HepG2 (cell line): ENCODE results near the gene CPNE8. TPM values are rescaled to one million over a fixed set of nuclear protein-coding genes. Genes with fewer than 3 reads are reported as not detected.

ENCODE experiments used
- ADNP ChIP-seq: sonication (generic); formaldehyde crosslinking; IDR thresholded peaks from 2 replicates; pipeline ENCODE4 v1.4.0; 2020; ENCODE audit warnings: missing genetic modification reagents
- AKNA ChIP-seq: sonication (generic); formaldehyde crosslinking; IDR thresholded peaks from 2 replicates; pipeline ENCODE4 v1.4.0; 2020; ENCODE audit warnings: missing genetic modification reagents, borderline replicate concordance
- FOXP4 ChIP-seq: sonication (generic); formaldehyde crosslinking; IDR thresholded peaks from 2 replicates; pipeline ENCODE4 v1.4.0; 2020; ENCODE audit warnings: missing genetic modification reagents
- JUN ChIP-seq: sonication (generic); formaldehyde crosslinking; IDR thresholded peaks from 2 replicates; pipeline ENCODE4 v1.4.0; 2020; ENCODE audit warnings: mild to moderate bottlenecking, missing genetic modification reagents
- ZNF280D ChIP-seq: sonication (generic); formaldehyde crosslinking; IDR thresholded peaks from 2 replicates; pipeline ENCODE4 v1.5.1; 2020; ENCODE audit warnings: mild to moderate bottlenecking, missing genetic modification reagents
- polyA plus RNA-seq, 8 experiments: library from polyadenylated mRNA; depleted of rRNA in 3 of 8; stranded (reverse) in 7 of 8; unstranded in 1 of 8; fragments of >200 nt; fragmentation: Illumina TruSeq in 4 of 8; extraction: Trizol in 4 of 8; gene quantifications; 2 replicates each; pipeline versions ENCODE4 v1.2.1 to v1.2.3, GENCODE V29; 2011 to 2016; ENCODE audit warnings: low read depth in 4 of 8, missing spikeins in 1 of 8, mixed read lengths in 1 of 8; ENCODE audit not compliant: insufficient read depth in 1 of 8
- total RNA-seq, 5 experiments: library from RNA; depleted of rRNA; stranded (reverse); fragments of >200 nt; fragmentation: Illumina TruSeq; extraction: Trizol; gene quantifications; 2 replicates each; pipeline ENCODE4 v1.2.3, GENCODE V29; 2016; ENCODE audit warnings: low read depth in 1 of 5
- TF ChIP-seq, protein P1 (sequence below): sonication (generic); formaldehyde crosslinking; IDR thresholded peaks from 2 replicates; pipeline ENCODE4 v1.4.0; 2020; ENCODE audit warnings: missing genetic modification reagents, mild to moderate bottlenecking, borderline replicate concordance
- TF ChIP-seq, protein P2 (sequence below): sonication (generic); IDR thresholded peaks from 2 replicates; pipeline ENCODE4 v1.6.1; 2016; ENCODE audit warnings: low read depth, borderline replicate concordance
- TF ChIP-seq, protein P3 (sequence below): IDR thresholded peaks from 2 replicates; pipeline ENCODE4 v1.4.0; 2020; ENCODE audit warnings: mild to moderate bottlenecking, missing genetic modification reagents

CPNE8 gene
- total and polyA plus RNA-seq, 2 of the 13 experiments (the other 11 are each of a cell fraction or from before 2014, with no cell fraction given) = 2.4 to 2.7 TPM

DNA sequence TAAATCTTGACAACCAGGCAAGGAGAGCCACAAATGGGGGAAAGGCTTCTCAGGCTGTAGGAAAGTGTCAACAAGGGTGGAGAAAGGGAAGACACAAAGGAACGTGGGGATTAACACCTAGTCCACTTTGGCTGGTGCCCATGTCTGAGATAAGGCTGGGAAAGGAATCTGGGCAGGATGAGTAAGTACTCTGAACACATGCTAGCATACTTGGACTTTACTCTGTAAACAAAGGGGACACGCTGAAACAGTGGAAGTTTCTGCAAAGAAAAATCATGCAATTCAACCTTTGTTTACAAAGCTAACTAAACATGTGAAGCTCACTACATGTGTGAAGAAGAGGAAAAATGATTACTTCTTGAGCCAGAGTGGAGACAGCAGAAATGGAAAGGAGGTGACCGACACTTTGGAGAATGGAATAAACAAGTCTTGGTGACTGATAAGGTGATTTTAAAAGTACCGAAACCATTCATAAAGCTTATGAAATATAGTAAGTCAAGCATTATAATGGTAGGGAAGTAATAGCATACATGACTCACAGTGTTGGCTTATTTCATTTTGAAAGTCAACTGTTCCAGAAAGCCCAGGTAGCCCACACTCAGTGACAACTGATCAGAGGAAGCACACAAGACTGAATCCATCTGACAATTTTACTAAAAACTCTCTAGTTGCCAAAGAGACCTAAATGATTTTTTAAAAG, 13.2 kb downstream of the CPNE8 start (continued):
- TF ChIP-seq, protein P1, sequence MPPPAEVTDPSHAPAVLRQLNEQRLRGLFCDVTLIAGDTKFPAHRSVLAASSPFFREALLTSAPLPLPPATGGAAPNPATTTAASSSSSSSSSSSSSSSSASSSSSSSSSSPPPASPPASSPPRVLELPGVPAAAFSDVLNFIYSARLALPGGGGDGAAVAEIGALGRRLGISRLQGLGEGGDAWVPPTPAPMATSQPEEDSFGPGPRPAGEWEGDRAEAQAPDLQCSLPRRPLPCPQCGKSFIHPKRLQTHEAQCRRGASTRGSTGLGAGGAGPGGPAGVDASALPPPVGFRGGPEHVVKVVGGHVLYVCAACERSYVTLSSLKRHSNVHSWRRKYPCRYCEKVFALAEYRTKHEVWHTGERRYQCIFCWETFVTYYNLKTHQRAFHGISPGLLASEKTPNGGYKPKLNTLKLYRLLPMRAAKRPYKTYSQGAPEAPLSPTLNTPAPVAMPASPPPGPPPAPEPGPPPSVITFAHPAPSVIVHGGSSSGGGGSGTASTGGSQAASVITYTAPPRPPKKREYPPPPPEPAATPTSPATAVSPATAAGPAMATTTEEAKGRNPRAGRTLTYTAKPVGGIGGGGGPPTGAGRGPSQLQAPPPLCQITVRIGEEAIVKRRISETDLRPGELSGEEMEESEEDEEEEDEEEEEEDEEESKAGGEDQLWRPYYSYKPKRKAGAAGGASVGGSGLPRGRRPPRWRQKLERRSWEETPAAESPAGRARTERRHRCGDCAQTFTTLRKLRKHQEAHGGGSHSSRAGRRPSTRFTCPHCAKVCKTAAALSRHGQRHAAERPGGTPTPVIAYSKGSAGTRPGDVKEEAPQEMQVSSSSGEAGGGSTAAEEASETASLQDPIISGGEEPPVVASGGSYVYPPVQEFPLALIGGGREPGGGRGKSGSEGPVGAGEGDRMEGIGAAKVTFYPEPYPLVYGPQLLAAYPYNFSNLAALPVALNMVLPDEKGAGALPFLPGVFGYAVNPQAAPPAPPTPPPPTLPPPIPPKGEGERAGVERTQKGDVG (CRISPR knock-in tag) = no peak
- 0 out of 2 replicates have a peak, but pooled peaks have one; percentile 47 for TF ChIP-seq JUN (CRISPR knock-in tag)
- peak; percentile 50; the same call in 1 of the 2 replicates for TF ChIP-seq ZNF280D (CRISPR knock-in tag)
- TF ChIP-seq, protein P2, sequence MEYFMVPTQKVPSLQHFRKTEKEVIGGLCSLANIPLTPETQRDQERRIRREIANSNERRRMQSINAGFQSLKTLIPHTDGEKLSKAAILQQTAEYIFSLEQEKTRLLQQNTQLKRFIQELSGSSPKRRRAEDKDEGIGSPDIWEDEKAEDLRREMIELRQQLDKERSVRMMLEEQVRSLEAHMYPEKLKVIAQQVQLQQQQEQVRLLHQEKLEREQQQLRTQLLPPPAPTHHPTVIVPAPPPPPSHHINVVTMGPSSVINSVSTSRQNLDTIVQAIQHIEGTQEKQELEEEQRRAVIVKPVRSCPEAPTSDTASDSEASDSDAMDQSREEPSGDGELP = peak; percentile 71; the same call in 1 of the 2 replicates
- peak; percentile 85; the same call in 1 of the 2 replicates for TF ChIP-seq FOXP4
- TF ChIP-seq ADNP (CRISPR knock-in tag) = no peak
- no peak for TF ChIP-seq AKNA (CRISPR knock-in tag)
- TF ChIP-seq, protein P3, sequence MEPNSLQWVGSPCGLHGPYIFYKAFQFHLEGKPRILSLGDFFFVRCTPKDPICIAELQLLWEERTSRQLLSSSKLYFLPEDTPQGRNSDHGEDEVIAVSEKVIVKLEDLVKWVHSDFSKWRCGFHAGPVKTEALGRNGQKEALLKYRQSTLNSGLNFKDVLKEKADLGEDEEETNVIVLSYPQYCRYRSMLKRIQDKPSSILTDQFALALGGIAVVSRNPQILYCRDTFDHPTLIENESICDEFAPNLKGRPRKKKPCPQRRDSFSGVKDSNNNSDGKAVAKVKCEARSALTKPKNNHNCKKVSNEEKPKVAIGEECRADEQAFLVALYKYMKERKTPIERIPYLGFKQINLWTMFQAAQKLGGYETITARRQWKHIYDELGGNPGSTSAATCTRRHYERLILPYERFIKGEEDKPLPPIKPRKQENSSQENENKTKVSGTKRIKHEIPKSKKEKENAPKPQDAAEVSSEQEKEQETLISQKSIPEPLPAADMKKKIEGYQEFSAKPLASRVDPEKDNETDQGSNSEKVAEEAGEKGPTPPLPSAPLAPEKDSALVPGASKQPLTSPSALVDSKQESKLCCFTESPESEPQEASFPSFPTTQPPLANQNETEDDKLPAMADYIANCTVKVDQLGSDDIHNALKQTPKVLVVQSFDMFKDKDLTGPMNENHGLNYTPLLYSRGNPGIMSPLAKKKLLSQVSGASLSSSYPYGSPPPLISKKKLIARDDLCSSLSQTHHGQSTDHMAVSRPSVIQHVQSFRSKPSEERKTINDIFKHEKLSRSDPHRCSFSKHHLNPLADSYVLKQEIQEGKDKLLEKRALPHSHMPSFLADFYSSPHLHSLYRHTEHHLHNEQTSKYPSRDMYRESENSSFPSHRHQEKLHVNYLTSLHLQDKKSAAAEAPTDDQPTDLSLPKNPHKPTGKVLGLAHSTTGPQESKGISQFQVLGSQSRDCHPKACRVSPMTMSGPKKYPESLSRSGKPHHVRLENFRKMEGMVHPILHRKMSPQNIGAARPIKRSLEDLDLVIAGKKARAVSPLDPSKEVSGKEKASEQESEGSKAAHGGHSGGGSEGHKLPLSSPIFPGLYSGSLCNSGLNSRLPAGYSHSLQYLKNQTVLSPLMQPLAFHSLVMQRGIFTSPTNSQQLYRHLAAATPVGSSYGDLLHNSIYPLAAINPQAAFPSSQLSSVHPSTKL (CRISPR knock-in tag) = peak; percentile 97
